ENCODE results near the gene RSPO3. TPM values are rescaled to one million over a fixed set of nuclear protein-coding genes. Genes with fewer than 3 reads are reported as not detected.
"Not testable (repeated sequence)": the region's sequence is repeated elsewhere in the genome, so short reads cannot be mapped to it uniquely, and the experiment has no call there.

The RSPO3 gene
- polyA plus RNA-seq, 4 donors, result 18.9 to 299 (median 39.4) TPM

- no peak for DNase-seq (ENCODE audit: low read depth in 4 of 4, low spot score in 3 of 4)
Measured at GRCh38 chr6:127199470-127199869, 81.0 kb downstream of the RSPO3 start.

- no peak for DNase-seq (ENCODE audit: low read depth in 4 of 4, low spot score in 3 of 4)
Measured at GRCh38 chr6:127200114-127200513, 81.6 kb downstream of the RSPO3 start.

GRCh38 chr6:127201321-127201720, 82.8 kb downstream of the RSPO3 start:
- DNase-seq (ENCODE audit: low read depth in 4 of 4, low spot score in 3 of 4), result no peak

- no peak for DNase-seq (ENCODE audit: low read depth in 4 of 4, low spot score in 3 of 4)
Measured at GRCh38 chr6:127202676-127203075, 84.2 kb downstream of the RSPO3 start.

- no peak for DNase-seq (ENCODE audit: low read depth in 4 of 4, low spot score in 3 of 4)
Measured at GRCh38 chr6:127204281-127204680, 85.8 kb downstream of the RSPO3 start.

- DNase-seq (ENCODE audit: low read depth in 4 of 4, low spot score in 3 of 4), result no peak
Measured at GRCh38 chr6:127205036-127205435, 86.6 kb downstream of the RSPO3 start.

GRCh38 chr6:127206531-127207095, 88.1 kb downstream of the RSPO3 start:
- DNase-seq (ENCODE audit: low read depth in 4 of 4, low spot score in 3 of 4), result no peak

GRCh38 chr6:127207591-127208120, 89.2 kb downstream of the RSPO3 start:
- no peak for DNase-seq (ENCODE audit: low read depth in 4 of 4, low spot score in 3 of 4)

GRCh38 chr6:127210725-127211124, 92.3 kb downstream of the RSPO3 start:
- DNase-seq (ENCODE audit: low read depth in 4 of 4, low spot score in 3 of 4), result no peak

- DNase-seq (ENCODE audit: low read depth in 4 of 4, low spot score in 3 of 4), result no peak
Measured at GRCh38 chr6:127212376-127212775, 93.9 kb downstream of the RSPO3 start.

- DNase-seq (ENCODE audit: low read depth in 4 of 4, low spot score in 3 of 4), result not testable (repeated sequence)
Measured at GRCh38 chr6:127214032-127214431, 95.6 kb downstream of the RSPO3 start.

- DNase-seq (ENCODE audit: low read depth in 4 of 4, low spot score in 3 of 4), result not testable (repeated sequence)
Measured at GRCh38 chr6:127214531-127214930, 96.1 kb downstream of the RSPO3 start.

GRCh38 chr6:127215931-127216330, 97.5 kb downstream of the RSPO3 start:
- no peak for DNase-seq (ENCODE audit: low read depth in 4 of 4, low spot score in 3 of 4)

- no peak for DNase-seq (ENCODE audit: low read depth in 4 of 4, low spot score in 3 of 4)
Measured at GRCh38 chr6:127216810-127217789, 98.6 kb downstream of the RSPO3 start.

GRCh38 chr6:127219869-127220268, 101.4 kb downstream of the RSPO3 start:
- no peak for DNase-seq (ENCODE audit: low read depth in 4 of 4, low spot score in 3 of 4)

GRCh38 chr6:127221201-127221600, 102.7 kb downstream of the RSPO3 start:
- no peak for DNase-seq (ENCODE audit: low read depth in 4 of 4, low spot score in 3 of 4)

- no peak for DNase-seq (ENCODE audit: low read depth in 4 of 4, low spot score in 3 of 4)
Measured at GRCh38 chr6:127222418-127222817, 103.9 kb downstream of the RSPO3 start.

- no peak for DNase-seq (ENCODE audit: low read depth in 4 of 4, low spot score in 3 of 4)
Measured at GRCh38 chr6:127225497-127225896, 107.0 kb downstream of the RSPO3 start.

GRCh38 chr6:127233819-127234218, 115.3 kb downstream of the RSPO3 start:
- DNase-seq (ENCODE audit: low read depth in 4 of 4, low spot score in 3 of 4), result not testable (repeated sequence)

- DNase-seq (ENCODE audit: low read depth in 4 of 4, low spot score in 3 of 4), result no peak
Measured at GRCh38 chr6:127243501-127243900, 125.0 kb downstream of the RSPO3 start.

All from left renal pelvis (tissue), 4 donors.